HG03025 (cell line): ENCODE measurements around the gene ARHGEF5.

Source experiments
- ATAC-seq: cut with Tn5 transposase; IDR thresholded peaks from one replicate; pipeline ENCODE4 v1.9.1; 2021; ENCODE audit warnings: mild to moderate bottlenecking, moderate library complexity; ENCODE audit not compliant: unreplicated experiment, low FRiP score

The ARHGEF5 gene

GRCh38 chr7:144379776-144380384 lies 24.7 kb downstream of the ARHGEF5 start:
- no peak for ATAC-seq

- ATAC-seq = peak; percentile 82
Measured at GRCh38 chr7:144384071-144384470, 28.9 kb downstream of the ARHGEF5 start.

- peak; percentile 53 for ATAC-seq
Measured at GRCh38 chr7:144384555-144385245, 29.5 kb downstream of the ARHGEF5 start.

GRCh38 chr7:144386741-144387140 lies 31.5 kb downstream of the ARHGEF5 start:
- no peak for ATAC-seq

- ATAC-seq = no peak
Measured at GRCh38 chr7:144388950-144389349, 33.7 kb downstream of the ARHGEF5 start.

- no peak for ATAC-seq
Measured at GRCh38 chr7:144390481-144390880, 35.3 kb downstream of the ARHGEF5 start.

- no peak for ATAC-seq
Measured at GRCh38 chr7:144391014-144391413, 35.8 kb downstream of the ARHGEF5 start.

- no peak for ATAC-seq
Measured at GRCh38 chr7:144391823-144392255, 36.6 kb downstream of the ARHGEF5 start.

GRCh38 chr7:144397086-144397485 lies 41.9 kb downstream of the ARHGEF5 start:
- no peak for ATAC-seq

GRCh38 chr7:144398291-144398690 lies 43.1 kb downstream of the ARHGEF5 start:
- no peak for ATAC-seq

GRCh38 chr7:144398911-144399310 lies 43.7 kb downstream of the ARHGEF5 start:
- no peak for ATAC-seq

GRCh38 chr7:144399946-144400345 lies 44.7 kb downstream of the ARHGEF5 start:
- no peak for ATAC-seq

GRCh38 chr7:144401490-144401889 lies 46.3 kb downstream of the ARHGEF5 start:
- ATAC-seq = no peak

- ATAC-seq = no peak
Measured at GRCh38 chr7:144403102-144403501, 47.9 kb downstream of the ARHGEF5 start.

- ATAC-seq = no peak
Measured at GRCh38 chr7:144403649-144404061, 48.5 kb downstream of the ARHGEF5 start, which contains the start of gene NOBOX. TSS of gene NOBOX (minus strand) at chr7:144403693.

- no peak for ATAC-seq
Measured at GRCh38 chr7:144404946-144405345, 49.7 kb downstream of the ARHGEF5 start.

- no peak for ATAC-seq
Measured at GRCh38 chr7:144407266-144407931, 52.2 kb downstream of the ARHGEF5 start.

- ATAC-seq = no peak
Measured at GRCh38 chr7:144408121-144408520, 52.9 kb downstream of the ARHGEF5 start.

GRCh38 chr7:144410441-144410840 lies 55.2 kb downstream of the ARHGEF5 start:
- ATAC-seq = no peak

- ATAC-seq = no peak
Measured at GRCh38 chr7:144414815-144415214, 59.6 kb downstream of the ARHGEF5 start.

- no peak for ATAC-seq
Measured at GRCh38 chr7:144415858-144416257, 60.7 kb downstream of the ARHGEF5 start.

- no peak for ATAC-seq
Measured at GRCh38 chr7:144416341-144416740, 61.1 kb downstream of the ARHGEF5 start.
